Ishikawa (cell line): ENCODE results near the gene KHSRP.

Experiments used
- CREB1 ChIP-seq: IDR thresholded peaks from 2 replicates; pipeline ENCODE4 v1.6.1; 2012; ENCODE audit warnings: low read depth
- TAF1 ChIP-seq: IDR thresholded peaks from 2 replicates; pipeline ENCODE4 v1.6.1; 2012; ENCODE audit warnings: low read depth, mild to moderate bottlenecking

DNA sequence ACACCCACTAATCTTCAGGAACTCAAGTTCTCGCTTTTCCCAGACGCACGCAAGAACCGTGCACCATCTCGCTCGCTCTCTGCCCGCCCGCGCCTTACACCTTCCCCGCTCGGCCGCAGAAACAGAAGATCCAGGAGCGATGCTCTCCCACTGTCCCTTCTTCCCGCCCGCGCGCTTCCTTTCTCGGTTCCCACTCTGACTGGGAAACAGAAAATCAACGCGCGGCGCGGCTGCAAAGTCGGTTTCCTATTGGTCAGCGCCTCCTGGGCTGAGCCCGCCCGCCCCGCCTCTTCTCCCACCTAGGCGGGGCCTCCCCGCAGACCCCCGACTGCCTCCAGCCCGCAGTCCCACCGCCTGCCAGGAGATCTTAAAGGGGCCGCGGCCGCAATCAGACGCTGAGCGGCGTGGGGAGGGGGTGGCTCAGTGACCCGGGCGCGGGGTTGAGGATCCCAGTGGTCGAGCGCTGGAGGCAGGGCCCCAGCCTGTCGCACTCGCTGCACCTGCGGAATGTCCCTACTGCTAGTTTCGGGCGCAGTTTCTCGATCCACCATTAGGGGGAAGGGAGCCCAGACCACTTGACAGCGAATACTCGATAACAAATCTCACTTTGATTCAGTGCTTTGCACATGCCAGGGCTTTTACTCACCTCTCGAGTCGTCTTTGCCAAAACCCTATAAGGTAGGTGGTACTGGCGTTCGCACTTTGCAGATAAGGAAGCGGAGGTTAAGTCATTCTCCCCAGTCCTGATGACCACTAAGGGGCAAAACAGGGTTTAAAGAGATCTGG is 35.7 kb upstream of the KHSRP start:
- TF ChIP-seq TAF1, result no peak
- no peak for TF ChIP-seq CREB1
